IMR-90 (cell line): Measurements from ENCODE around the gene KLHL42. TPM values are rescaled to one million over a fixed set of nuclear protein-coding genes. Genes with fewer than 3 reads are reported as not detected.
A peak's percentile ranks its signal among the peaks of the same experiment; 100 is the strongest.

Experiments used
- ATAC-seq: fragments of 200-7000 bp; cut with Tn5 transposase; 2 replicates; pipeline ENCODE4 v1.9.1; 2020; ENCODE audit warnings: low read depth, mild to moderate bottlenecking, moderate library complexity
- BruUV-seq: library from RNA; stranded (reverse); fragments of 400-500 nt; replicated peaks from 2 replicates; lab custom pipeline; 2021; lab: Mats Ljungman, UMichigan
- CTCF ChIA-PET: fragments of 300-600 bp; formaldehyde crosslinking; extraction: SDS; loops from one replicate; lab custom pipeline; 2021; ENCODE audit warnings: antibody characterized with exemption; lab: Yijun Ruan, JAX
- POLR2A ChIA-PET: fragments of 300-600 bp; sonication (Branson Sonifier 250); formaldehyde crosslinking; loops from one replicate; lab custom pipeline; 2022; ENCODE audit warnings: antibody characterized with exemption; ENCODE audit not compliant: unreplicated experiment; lab: Charles Lee
- DNase-seq: peaks from one replicate; pipeline ENCODE4 v3.0.0; 2013
- H2AFZ ChIP-seq: replicated peaks from 2 replicates; pipeline ENCODE3; 2013; ENCODE audit warnings: low read length, mild to moderate bottlenecking; ENCODE audit not compliant: poor library complexity
- H2AK5ac ChIP-seq: 2 replicates; pipeline ENCODE4 v1.6.1; 2013; ENCODE audit warnings: low read depth, low read length, inconsistent platforms
- H2AK9ac ChIP-seq: replicated peaks from 2 replicates; pipeline ENCODE3; 2013; ENCODE audit warnings: mild to moderate bottlenecking, low read depth, low read length, moderate library complexity; ENCODE audit not compliant: poor library complexity
- H2BK120ac ChIP-seq: 2 replicates; pipeline ENCODE4 v1.6.1; 2013; ENCODE audit warnings: low read depth, low read length, inconsistent platforms
- H2BK15ac ChIP-seq: 3 replicates; pipeline ENCODE4 v1.6.1; 2013; ENCODE audit warnings: low read depth, low read length, inconsistent platforms
- H2BK20ac ChIP-seq: 2 replicates; pipeline ENCODE4 v1.6.1; 2013; ENCODE audit warnings: low read depth, mild to moderate bottlenecking, inconsistent platforms, low read length, moderate library complexity
- H2BK5ac ChIP-seq: 2 replicates; pipeline ENCODE4 v1.6.1; 2013; ENCODE audit warnings: mild to moderate bottlenecking, low read depth, low read length, inconsistent platforms; ENCODE audit not compliant: poor library complexity, severe bottlenecking
- H3K14ac ChIP-seq: replicated peaks from 2 replicates; pipeline ENCODE4 v1.6.1; 2013; ENCODE audit warnings: low read depth, low read length, inconsistent platforms
- H3K18ac ChIP-seq: 2 replicates; pipeline ENCODE4 v1.6.1; 2013; ENCODE audit warnings: low read depth, low read length, control low read depth
- H3K23ac ChIP-seq: 2 replicates; pipeline ENCODE4 v1.6.1; 2013; ENCODE audit warnings: low read depth, low read length, inconsistent platforms
- H3K27ac ChIP-seq: 2 replicates; pipeline ENCODE4 v1.5.1; 2013; ENCODE audit warnings: mild to moderate bottlenecking, control low read depth, low read length; ENCODE audit not compliant: insufficient read depth
- H3K27me3 ChIP-seq: 2 replicates; pipeline ENCODE4 v1.6.1; 2013; ENCODE audit warnings: low read length; ENCODE audit not compliant: control insufficient read depth, insufficient read depth
- H3K36me3 ChIP-seq: 2 replicates; pipeline ENCODE4 v1.6.1; 2013; ENCODE audit warnings: low read length, mixed read lengths; ENCODE audit not compliant: control insufficient read depth, insufficient read depth
- H3K4ac ChIP-seq: 2 replicates; pipeline ENCODE4 v1.6.1; 2013; ENCODE audit warnings: low read depth, low read length, inconsistent platforms
- H3K4me1 ChIP-seq: 2 replicates; pipeline ENCODE4 v1.6.1; 2013; ENCODE audit warnings: low read length, mixed read lengths; ENCODE audit not compliant: control insufficient read depth, insufficient read depth
- H3K4me2 ChIP-seq: 2 replicates; pipeline ENCODE4 v1.6.1; 2013; ENCODE audit warnings: low read depth, mild to moderate bottlenecking, control low read depth, low read length, moderate library complexity
- H3K4me3 ChIP-seq: 2 replicates; pipeline ENCODE4 v1.5.1; 2013; ENCODE audit warnings: low read depth, mild to moderate bottlenecking, control low read depth, low read length, moderate library complexity; ENCODE audit not compliant: insufficient read depth
- H3K56ac ChIP-seq: 2 replicates; pipeline ENCODE4 v1.6.1; 2013; ENCODE audit warnings: low read length, inconsistent platforms; ENCODE audit not compliant: insufficient read depth; ENCODE audit errors: extremely low read depth
- H3K79me1 ChIP-seq, 2 experiments: 2 replicates each; pipeline ENCODE4 v1.6.1; 2013; ENCODE audit warnings: low read length in 2 of 2, inconsistent platforms in 1 of 2, low read depth in 1 of 2
- H3K9ac ChIP-seq: 2 replicates; pipeline ENCODE4 v1.6.1; 2013; ENCODE audit warnings: low read depth, low read length, control low read depth
- H3K9me1 ChIP-seq: 2 replicates; pipeline ENCODE4 v1.6.1; 2013; ENCODE audit warnings: low read length, inconsistent platforms; ENCODE audit not compliant: insufficient read depth
- H3K9me3 ChIP-seq: 2 replicates; pipeline ENCODE4 v1.6.1; 2013; ENCODE audit warnings: low read length; ENCODE audit not compliant: control insufficient read depth, insufficient read depth
- H4K20me1 ChIP-seq: 2 replicates; pipeline ENCODE4 v1.6.1; 2013; ENCODE audit warnings: low read length, inconsistent platforms; ENCODE audit not compliant: insufficient read depth
- H4K5ac ChIP-seq: 2 replicates; pipeline ENCODE4 v1.6.1; 2013; ENCODE audit warnings: mild to moderate bottlenecking, low read depth, low read length, control low read depth
- H4K8ac ChIP-seq, 2 experiments: 2 replicates each; pipeline ENCODE4 v1.6.1; 2013; ENCODE audit warnings: low read depth in 2 of 2, low read length in 2 of 2, control low read depth in 1 of 2, inconsistent platforms in 1 of 2
- H4K91ac ChIP-seq: 2 replicates; pipeline ENCODE4 v1.6.1; 2013; ENCODE audit warnings: low read depth, low read length, inconsistent platforms; ENCODE audit not compliant: insufficient read depth
- CEBPB ChIP-seq: IDR thresholded peaks from 2 replicates; pipeline ENCODE4 v1.6.1; 2012; ENCODE audit warnings: low read depth, low read length, improper control_type of control experiment
- FOS ChIP-seq: fragments of 150-350 bp; IDR thresholded peaks from 2 replicates; pipeline ENCODE4 v1.6.1; 2016; ENCODE audit warnings: low read depth, low read length
- MAZ ChIP-seq: IDR thresholded peaks from 2 replicates; pipeline ENCODE4 v1.6.1; 2012; ENCODE audit warnings: low read depth, mild to moderate bottlenecking, low read length, improper control_type of control experiment, moderate library complexity, borderline replicate concordance
- WGBS, 2 experiments: methylation state at CpG; one replicate each; pipeline versions ENCODE4 v1.1.5 to v1.1.7; 2013; ENCODE audit warnings: missing lambda C conversion rate in 2 of 2; ENCODE audit not compliant: insufficient read length in 1 of 2; ENCODE audit errors: extremely low coverage in 2 of 2; 5-methylcytosine and 5-hydroxymethylcytosine counted together
- dilution Hi-C: fragments of 300-500 bp; cut with HindIII; formaldehyde crosslinking; loops from one replicate; pipeline ENCODE4 v1.14.3; 2018; ENCODE audit warnings: low sequenced_read_pairs; ENCODE audit not compliant: unreplicated experiment
- in situ Hi-C: fragments of 300-500 bp; cut with MboI; formaldehyde crosslinking; loops from 3 replicates; pipeline ENCODE4 v1.14.3; 2019; ENCODE audit warnings: low sequenced_read_pairs, inconsistent platforms, mixed read lengths
- intact Hi-C: fragments of 100-400 bp; cut with micrococcal nuclease; formaldehyde crosslinking; loops from 2 replicates; pipeline ENCODE4 v1.10.0; 2022
- polyA plus RNA-seq, 3 experiments: library from polyadenylated mRNA; depleted of rRNA; stranded (reverse); fragments of >200 nt; gene quantifications; 2 replicates each; pipeline ENCODE4 v1.2.3, GENCODE V29; 2012; ENCODE audit warnings: low replicate concordance in 1 of 3
- total RNA-seq: library from RNA; depleted of rRNA; stranded (reverse); fragments of >200 nt; gene quantifications from 2 replicates; pipeline ENCODE4 v1.2.3, GENCODE V29; 2012
- TF ChIP-seq, protein P1 (sequence below): conservative IDR thresholded peaks from 2 replicates; pipeline ENCODE4 v1.5.1; 2012; ENCODE audit warnings: mild to moderate bottlenecking, low read depth, low read length, improper control_type of control experiment
- TF ChIP-seq, protein P2 (sequence below): fragments of 150-350 bp; IDR thresholded peaks from 2 replicates; pipeline ENCODE4 v1.6.1; 2016; ENCODE audit warnings: low read depth, mild to moderate bottlenecking, low read length, moderate library complexity, borderline replicate concordance

The KLHL42 gene
- total and polyA plus RNA-seq, 2 of the 4 experiments (the other 2 are of a cell fraction), result 16.7 to 28.3 TPM

- no peak overlapping the region for H3K56ac ChIP-seq
- DNase-seq, result peak; percentile 33
- no peak overlapping the region for H2BK5ac ChIP-seq
- ChIA-PET POLR2A (no interaction called here), CTCF (interaction anchor here (1.0 kb wide), 1 partner anchor 12 kb away, joined by 4 read pairs; no protein-coding TSS in a partner anchor)
- H3K18ac ChIP-seq, result peak overlapping the region; percentile 32; the same call in 1 of the 2 replicates
- TF ChIP-seq, protein P1, sequence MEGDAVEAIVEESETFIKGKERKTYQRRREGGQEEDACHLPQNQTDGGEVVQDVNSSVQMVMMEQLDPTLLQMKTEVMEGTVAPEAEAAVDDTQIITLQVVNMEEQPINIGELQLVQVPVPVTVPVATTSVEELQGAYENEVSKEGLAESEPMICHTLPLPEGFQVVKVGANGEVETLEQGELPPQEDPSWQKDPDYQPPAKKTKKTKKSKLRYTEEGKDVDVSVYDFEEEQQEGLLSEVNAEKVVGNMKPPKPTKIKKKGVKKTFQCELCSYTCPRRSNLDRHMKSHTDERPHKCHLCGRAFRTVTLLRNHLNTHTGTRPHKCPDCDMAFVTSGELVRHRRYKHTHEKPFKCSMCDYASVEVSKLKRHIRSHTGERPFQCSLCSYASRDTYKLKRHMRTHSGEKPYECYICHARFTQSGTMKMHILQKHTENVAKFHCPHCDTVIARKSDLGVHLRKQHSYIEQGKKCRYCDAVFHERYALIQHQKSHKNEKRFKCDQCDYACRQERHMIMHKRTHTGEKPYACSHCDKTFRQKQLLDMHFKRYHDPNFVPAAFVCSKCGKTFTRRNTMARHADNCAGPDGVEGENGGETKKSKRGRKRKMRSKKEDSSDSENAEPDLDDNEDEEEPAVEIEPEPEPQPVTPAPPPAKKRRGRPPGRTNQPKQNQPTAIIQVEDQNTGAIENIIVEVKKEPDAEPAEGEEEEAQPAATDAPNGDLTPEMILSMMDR, result no peak
- TF ChIP-seq, protein P2, sequence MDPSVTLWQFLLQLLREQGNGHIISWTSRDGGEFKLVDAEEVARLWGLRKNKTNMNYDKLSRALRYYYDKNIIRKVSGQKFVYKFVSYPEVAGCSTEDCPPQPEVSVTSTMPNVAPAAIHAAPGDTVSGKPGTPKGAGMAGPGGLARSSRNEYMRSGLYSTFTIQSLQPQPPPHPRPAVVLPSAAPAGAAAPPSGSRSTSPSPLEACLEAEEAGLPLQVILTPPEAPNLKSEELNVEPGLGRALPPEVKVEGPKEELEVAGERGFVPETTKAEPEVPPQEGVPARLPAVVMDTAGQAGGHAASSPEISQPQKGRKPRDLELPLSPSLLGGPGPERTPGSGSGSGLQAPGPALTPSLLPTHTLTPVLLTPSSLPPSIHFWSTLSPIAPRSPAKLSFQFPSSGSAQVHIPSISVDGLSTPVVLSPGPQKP, result no peak
- TF ChIP-seq CEBPB, result peak; percentile 22; the same call in 1 of the 2 replicates
- TF ChIP-seq FOS, result no peak
- TF ChIP-seq MAZ, result no peak
- no peak overlapping the region for H4K8ac ChIP-seq
- no peak overlapping the region for H2AK9ac ChIP-seq
- peaks cover 37 to 77% of the 10 kb centered on the region in 2 experiments for H3K79me1 ChIP-seq
- H3K14ac ChIP-seq, result no peak overlapping the region
- BruUV-seq, result no TSS peak
- peaks cover 25% of the 10 kb centered on the region for H3K9me1 ChIP-seq
- no peaks in the 10 kb centered on the region for H3K27me3 ChIP-seq
- dilution Hi-C loops, result no loop called here
- no peak overlapping the region for H3K27ac ChIP-seq
- H3K4me1 ChIP-seq, result peaks cover 12% of the 10 kb centered on the region
- H3K4me2 ChIP-seq, result no peak overlapping the region
- no peak overlapping the region for H2BK120ac ChIP-seq
- no peak overlapping the region for H3K9ac ChIP-seq
- no peak overlapping the region for H2BK20ac ChIP-seq
- no peak overlapping the region for H4K91ac ChIP-seq
- no peaks in the 10 kb centered on the region for H3K9me3 ChIP-seq
- peaks cover 26% of the 10 kb centered on the region for H3K36me3 ChIP-seq
- WGBS, 2 experiments, result 100% methylated on average over 1 of the region's 2 CpGs; no CpG with 5 or more reads in 1 of the 2 experiments
- no peak overlapping the region for H3K23ac ChIP-seq
- no peak overlapping the region for H3K4ac ChIP-seq
- H3K4me3 ChIP-seq, result no peak overlapping the region
- peaks cover 43% of the 10 kb centered on the region for H4K20me1 ChIP-seq
- in situ Hi-C loops, result no loop called here
- H2AFZ ChIP-seq, result no peak overlapping the region
- no peak overlapping the region for H2AK5ac ChIP-seq
- intact Hi-C loops, result no loop called here
- ATAC-seq, result no peak
- no peak overlapping the region for H2BK15ac ChIP-seq
- no peak overlapping the region for H4K5ac ChIP-seq
These were observed 10.1 kb downstream of the KLHL42 start for GRCh38 chr12:27790179-27790578.
